GM23248 (cell line): ENCODE measurements around the gene PSMD4. TPM values are rescaled to one million over a fixed set of nuclear protein-coding genes. Genes with fewer than 3 reads are reported as not detected.

ENCODE experiments used
- DNase-seq: peaks from one replicate; pipeline ENCODE4 v3.0.0-alpha.2; 2015
- H2AFZ ChIP-seq: fragments of 200-600 bp; sonication (generic); 2 replicates; pipeline ENCODE4 v1.6.1; 2016; ENCODE audit warnings: antibody characterized with exemption
- H3F3A ChIP-seq: fragments of 200-600 bp; sonication (generic); 2 replicates; pipeline ENCODE4 v1.6.1; 2016; ENCODE audit warnings: mild to moderate bottlenecking, antibody characterized with exemption, mixed run types; ENCODE audit not compliant: insufficient read depth
- H3K27ac ChIP-seq: fragments of 200-600 bp; sonication (generic); 2 replicates; pipeline ENCODE4 v1.5.1; 2016; ENCODE audit warnings: mild to moderate bottlenecking
- H3K27me3 ChIP-seq: fragments of 200-600 bp; sonication (generic); replicated peaks from 2 replicates; pipeline ENCODE4 v1.6.1; 2016; ENCODE audit warnings: mild to moderate bottlenecking; ENCODE audit not compliant: insufficient read depth
- H3K36me3 ChIP-seq: fragments of 200-600 bp; sonication (generic); 2 replicates; pipeline ENCODE4 v1.6.1; 2016; ENCODE audit warnings: low read depth, mild to moderate bottlenecking
- H3K4me1 ChIP-seq: fragments of 200-600 bp; sonication (generic); 2 replicates; pipeline ENCODE4 v1.6.1; 2016; ENCODE audit warnings: mild to moderate bottlenecking; ENCODE audit not compliant: insufficient read depth
- H3K4me2 ChIP-seq: fragments of 200-600 bp; sonication (generic); one replicate; pipeline ENCODE4 v1.6.1; 2016; ENCODE audit warnings: mild to moderate bottlenecking; ENCODE audit not compliant: unreplicated experiment
- H3K4me3 ChIP-seq: fragments of 200-600 bp; sonication (generic); 2 replicates; pipeline ENCODE4 v1.5.1; 2016; ENCODE audit warnings: mild to moderate bottlenecking
- H3K79me2 ChIP-seq: fragments of 200-600 bp; sonication (generic); 2 replicates; pipeline ENCODE4 v1.6.1; 2016; ENCODE audit warnings: mild to moderate bottlenecking; ENCODE audit not compliant: insufficient read depth
- H3K9ac ChIP-seq: fragments of 200-600 bp; sonication (generic); 2 replicates; pipeline ENCODE4 v1.6.1; 2016; ENCODE audit warnings: mild to moderate bottlenecking
- H3K9me2 ChIP-seq: fragments of 200-600 bp; sonication (generic); 2 replicates; pipeline ENCODE4 v1.6.1; 2016; ENCODE audit warnings: mixed run types, mild to moderate bottlenecking, moderate library complexity; ENCODE audit not compliant: insufficient read depth
- H3K9me3 ChIP-seq: fragments of 200-600 bp; sonication (generic); one replicate; pipeline ENCODE4 v1.6.1; 2017; ENCODE audit warnings: low read depth
- H4K20me1 ChIP-seq: fragments of 200-600 bp; sonication (generic); 2 replicates; pipeline ENCODE4 v1.6.0; 2016; ENCODE audit not compliant: insufficient read depth
- EZH2 ChIP-seq: fragments of 200-600 bp; sonication (generic); IDR thresholded peaks from 2 replicates; pipeline ENCODE4 v1.6.1; 2018; ENCODE audit warnings: antibody characterized with exemption, mild to moderate bottlenecking; ENCODE audit not compliant: insufficient read depth, poor library complexity, severe bottlenecking
- EZH2phosphoT487 ChIP-seq: fragments of 200-600 bp; sonication (generic); IDR thresholded peaks from 2 replicates; pipeline ENCODE4 v1.6.1; 2018; ENCODE audit warnings: antibody characterized with exemption, moderate library complexity, mild to moderate bottlenecking, low read depth; ENCODE audit not compliant: insufficient read depth
- WGBS, 2 experiments: methylation state at CpG; one replicate each; pipeline ENCODE4 v1.1.6; 2015 to 2017; ENCODE audit warnings: low lambda C conversion rate in 2 of 2, low coverage in 1 of 2; ENCODE audit errors: missing lambda C conversion rate in 2 of 2; 5-methylcytosine and 5-hydroxymethylcytosine counted together
- in situ Hi-C: fragments of 300-500 bp; cut with MboI; formaldehyde crosslinking; loops from 2 replicates; pipeline ENCODE4 v1.15.0; 2020
- polyA plus RNA-seq: library from polyadenylated mRNA; unstranded; fragments of >200 nt; fragmentation: Nextera tagmentation; extraction: Ambion mirVana; gene quantifications from 2 replicates; pipeline ENCODE4 v1.2.1, GENCODE V29; 2016
- small RNA-seq: library from RNA; depleted of rRNA; stranded (forward); fragments of <200 nt; gene quantifications from one replicate; pipeline ENCODE3, GENCODE V24; 2014; ENCODE audit warnings: low read depth, low replicate concordance
- total RNA-seq: library from RNA; depleted of rRNA; stranded (reverse); fragments of >200 nt; shearing (Covaris generic); gene quantifications from 2 replicates; pipeline ENCODE4 v1.2.3, GENCODE V29; 2014; rRNA removed

Gene PSMD4
- total and polyA plus RNA-seq, 2 experiments from 2014 or later = 130 to 166 TPM

- Histone ChIP-seq H3K9ac (peak overlapping the region; percentile 10; the same call in 1 of the 2 replicates), H3K4me1 (peaks cover 44% of the 10 kb centered on the region), H3K4me2 (peak overlapping the region; percentile 68), H3K9me3 (no peaks in the 10 kb centered on the region), H3K79me2 (peaks cover 69% of the 10 kb centered on the region), H3K27ac (peak overlapping the region; percentile 87), H3K27me3 (no peaks in the 10 kb centered on the region), H2AFZ (no peak overlapping the region), H3F3A (peaks cover 49% of the 10 kb centered on the region), H4K20me1 (peaks cover 10% of the 10 kb centered on the region; the same call in 1 of the 2 replicates), H3K4me3 (peak overlapping the region; percentile 36; the same call in 1 of the 2 replicates), H3K9me2 (no peaks in the 10 kb centered on the region), H3K36me3 (peaks cover 10% of the 10 kb centered on the region)
- in situ Hi-C loops = no loop called here
- 0 to 2% methylated on average over 2 of the region's 2 CpGs for WGBS, 2 experiments
- DNase-seq = peak; percentile 58
- TF ChIP-seq EZH2 = no peak
- TF ChIP-seq EZH2phosphoT487 = no peak
Observed at GRCh38 chr1:151313501-151313900, 59.0 kb downstream of the PSMD4 start.

- Histone ChIP-seq H3K4me2 (peak overlapping the region; percentile 68), H2AFZ (no peak overlapping the region), H3K36me3 (peaks cover 6% of the 10 kb centered on the region), H3K27ac (peak overlapping the region; percentile 87), H3K9me3 (no peaks in the 10 kb centered on the region), H4K20me1 (peaks cover 10% of the 10 kb centered on the region; the same call in 1 of the 2 replicates), H3K4me3 (peak overlapping the region; percentile 36), H3K79me2 (peaks cover 68% of the 10 kb centered on the region), H3K9ac (peak overlapping the region; percentile 10; the same call in 1 of the 2 replicates), H3F3A (peaks cover 49% of the 10 kb centered on the region), H3K9me2 (no peaks in the 10 kb centered on the region), H3K4me1 (peaks cover 44% of the 10 kb centered on the region), H3K27me3 (no peaks in the 10 kb centered on the region)
- in situ Hi-C loops = no loop called here
- TF ChIP-seq EZH2 (no peak), EZH2phosphoT487 (no peak)
- WGBS, 2 experiments = 33 to 34% methylated on average over 3 of the region's 3 CpGs
- DNase-seq = peak; percentile 90
Observed at GRCh38 chr1:151314137-151314875, 59.8 kb downstream of the PSMD4 start.

GRCh38 chr1:151315565-151316235 lies 61.2 kb downstream of the PSMD4 start:
- in situ Hi-C loops = no loop called here
- Histone ChIP-seq H3K27ac (no peak overlapping the region), H3K9me3 (no peaks in the 10 kb centered on the region), H3K4me2 (no peak overlapping the region), H3K36me3 (peaks cover 6% of the 10 kb centered on the region), H3K9ac (no peak overlapping the region), H3K27me3 (no peaks in the 10 kb centered on the region), H2AFZ (no peak overlapping the region), H3K9me2 (no peaks in the 10 kb centered on the region), H3K4me1 (peaks cover 40% of the 10 kb centered on the region), H3K79me2 (peaks cover 68% of the 10 kb centered on the region), H3K4me3 (no peak overlapping the region), H4K20me1 (peaks cover 7% of the 10 kb centered on the region; the same call in 1 of the 2 replicates), H3F3A (peaks cover 45% of the 10 kb centered on the region)
- TF ChIP-seq EZH2phosphoT487 (no peak), EZH2 (no peak)
- 91 to 94% methylated on average over 17 of the region's 17 CpGs for WGBS, 2 experiments
- DNase-seq = no peak

Small RNA genes within 50 kb of the gene (small RNA-seq; reads per million reads assigned to genes)
- gene RN7SL444P = not detected

Other genes with a start within 250 kb of the PSMD4 start
- gene MINDY1, start 247.8 kb upstream of the PSMD4 start, total RNA-seq = 7.7 and 9.1 TPM in 2 replicates
- 4.6 and 6.1 TPM in 2 replicates for gene MINDY1, start 247.8 kb upstream of the PSMD4 start, polyA plus RNA-seq
- 7.2 and 10.5 TPM in 2 replicates for gene PRUNE1, start 246.3 kb upstream of the PSMD4 start, total RNA-seq
- 9.0 and 10.8 TPM in 2 replicates for gene PRUNE1, start 246.3 kb upstream of the PSMD4 start, polyA plus RNA-seq
- not detected in 2 replicates for gene BNIPL, start 218.1 kb upstream of the PSMD4 start, total RNA-seq
- 0.09 TPM in 1 of 2 replicates, not detected in the other for gene BNIPL, start 218.1 kb upstream of the PSMD4 start, polyA plus RNA-seq
- gene C1orf56, start 207.0 kb upstream of the PSMD4 start, total RNA-seq = 1.0 and 2.8 TPM in 2 replicates
- 15.8 and 17.7 TPM in 2 replicates for gene C1orf56, start 207.0 kb upstream of the PSMD4 start, polyA plus RNA-seq
- gene CDC42SE1, start 195.1 kb upstream of the PSMD4 start, total RNA-seq = 52.2 and 63.2 TPM in 2 replicates
- 17.3 and 18.2 TPM in 2 replicates for gene CDC42SE1, start 195.1 kb upstream of the PSMD4 start, polyA plus RNA-seq
- 1.9 and 3.7 TPM in 2 replicates for gene MLLT11, start 194.3 kb upstream of the PSMD4 start, total RNA-seq
- gene MLLT11, start 194.3 kb upstream of the PSMD4 start, polyA plus RNA-seq = 7.3 and 7.7 TPM in 2 replicates
- gene GABPB2, start 184.0 kb upstream of the PSMD4 start, total RNA-seq = 14.7 and 14.9 TPM in 2 replicates
- gene GABPB2, start 184.0 kb upstream of the PSMD4 start, polyA plus RNA-seq = 7.4 and 8.4 TPM in 2 replicates
- 1.4 and 3.8 TPM in 2 replicates for gene SEMA6C, start 108.1 kb upstream of the PSMD4 start, total RNA-seq
- gene SEMA6C, start 108.1 kb upstream of the PSMD4 start, polyA plus RNA-seq = 0.58 and 1.1 TPM in 2 replicates
- gene TNFAIP8L2, start 98.1 kb upstream of the PSMD4 start, total RNA-seq = not detected in 2 replicates
- not detected in 2 replicates for gene TNFAIP8L2, start 98.1 kb upstream of the PSMD4 start, polyA plus RNA-seq
- 7.1 and 11.5 TPM in 2 replicates for gene LYSMD1, start 88.8 kb upstream of the PSMD4 start, total RNA-seq
- 3.4 and 4.4 TPM in 2 replicates for gene LYSMD1, start 88.8 kb upstream of the PSMD4 start, polyA plus RNA-seq
- gene SCNM1, start 88.6 kb upstream of the PSMD4 start, total RNA-seq = 27.7 and 35.2 TPM in 2 replicates
- 73.3 and 77.4 TPM in 2 replicates for gene SCNM1, start 88.6 kb upstream of the PSMD4 start, polyA plus RNA-seq
- not detected in 2 replicates for gene TMOD4, start 78.8 kb upstream of the PSMD4 start, total RNA-seq
- gene TMOD4, start 78.8 kb upstream of the PSMD4 start, polyA plus RNA-seq = 0.24 TPM in 1 of 2 replicates, not detected in the other
- 41.9 and 45.0 TPM in 2 replicates for gene VPS72, start 64.5 kb upstream of the PSMD4 start, total RNA-seq
- 45.0 and 46.5 TPM in 2 replicates for gene VPS72, start 64.5 kb upstream of the PSMD4 start, polyA plus RNA-seq
- 53.5 and 62.8 TPM in 2 replicates for gene PIP5K1A, start 56.2 kb upstream of the PSMD4 start, total RNA-seq
- gene PIP5K1A, start 56.2 kb upstream of the PSMD4 start, polyA plus RNA-seq = 33.9 and 35.1 TPM in 2 replicates
- gene ZNF687, start 27.6 kb downstream of the PSMD4 start, total RNA-seq = 16.9 and 21.5 TPM in 2 replicates
- gene ZNF687, start 27.6 kb downstream of the PSMD4 start, polyA plus RNA-seq = 3.0 and 3.6 TPM in 2 replicates
- gene PI4KB, start 72.7 kb downstream of the PSMD4 start, total RNA-seq = 51.7 and 65.9 TPM in 2 replicates
- gene PI4KB, start 72.7 kb downstream of the PSMD4 start, polyA plus RNA-seq = 47.5 and 50.2 TPM in 2 replicates
- gene RFX5, start 92.5 kb downstream of the PSMD4 start, total RNA-seq = 14.4 and 20.0 TPM in 2 replicates
- 11.0 and 11.3 TPM in 2 replicates for gene RFX5, start 92.5 kb downstream of the PSMD4 start, polyA plus RNA-seq
- 3.5 and 4.0 TPM in 2 replicates for gene SELENBP1, start 118.0 kb downstream of the PSMD4 start, total RNA-seq
- gene SELENBP1, start 118.0 kb downstream of the PSMD4 start, polyA plus RNA-seq = 3.0 and 3.8 TPM in 2 replicates
- 214 and 262 TPM in 2 replicates for gene PSMB4, start 144.8 kb downstream of the PSMD4 start, total RNA-seq
- 186 and 193 TPM in 2 replicates for gene PSMB4, start 144.8 kb downstream of the PSMD4 start, polyA plus RNA-seq
- 14.7 and 14.9 TPM in 2 replicates for gene POGZ, start 204.8 kb downstream of the PSMD4 start, total RNA-seq
- gene POGZ, start 204.8 kb downstream of the PSMD4 start, polyA plus RNA-seq = 11.6 and 15.5 TPM in 2 replicates